ENCODE results near the gene PDZD2. TPM values are rescaled to one million over a fixed set of nuclear protein-coding genes. Genes with fewer than 3 reads are reported as not detected.
A peak's percentile ranks its signal among the peaks of the same experiment; 100 is the strongest.

Gene PDZD2
- total RNA-seq, 2 experiments from 2014 or later: 1.3 to 1.8 TPM

GRCh38 chr5:31637851-31638250, 1.1 kb upstream of the PDZD2 start:
- no peaks in the 10 kb centered on the region for H3K9me3 Mint-ChIP-seq
- peaks cover 17% of the 10 kb centered on the region for H3K4me1 Mint-ChIP-seq (ENCODE audit: low read depth)
- peak overlapping the region; percentile 39 for H3K4me3 Mint-ChIP-seq
- ChIA-PET CTCF (no interaction called here), POLR2A (interaction anchor here (1.3 kb wide), 1 partner anchor 9 kb away, joined by 5 read pairs; no protein-coding TSS in a partner anchor)
- H3K27me3 Mint-ChIP-seq: peaks cover 8% of the 10 kb centered on the region
- no peak overlapping the region for H3K27ac ChIP-seq (ENCODE audit: low read depth in 1 of 2, low read length in 2 of 2)
- peaks cover 20% of the 10 kb centered on the region for H3K4me1 ChIP-seq (ENCODE audit: insufficient read depth, low read length)
- no peaks in the 10 kb centered on the region for H3K9me3 ChIP-seq (ENCODE audit: control insufficient read depth in 1 of 2, insufficient read depth in 1 of 2, low read length in 2 of 2)
- no peak for ATAC-seq (ENCODE audit: poor library complexity)
- no peak for TF ChIP-seq CTCF (IDR thresholded peaks at IDR 0.05)
- DNase-seq: no peak
- no peaks in the 10 kb centered on the region for H3K36me3 ChIP-seq (ENCODE audit: insufficient read depth, low read length)
- no peak overlapping the region for H3K27ac Mint-ChIP-seq
- H3K27me3 ChIP-seq (ENCODE audit: control insufficient read depth in 1 of 2, insufficient read depth in 2 of 2, low read length in 2 of 2): peaks cover 6 to 14% of the 10 kb centered on the region in 2 experiments
- no peaks in the 10 kb centered on the region for H3K36me3 Mint-ChIP-seq (ENCODE audit: low read depth)
- intact Hi-C loops (cut with DNase I, micrococcal nuclease): no loop called here
- no peak overlapping the region for H3K4me3 ChIP-seq (ENCODE audit: low read length)

DNA sequence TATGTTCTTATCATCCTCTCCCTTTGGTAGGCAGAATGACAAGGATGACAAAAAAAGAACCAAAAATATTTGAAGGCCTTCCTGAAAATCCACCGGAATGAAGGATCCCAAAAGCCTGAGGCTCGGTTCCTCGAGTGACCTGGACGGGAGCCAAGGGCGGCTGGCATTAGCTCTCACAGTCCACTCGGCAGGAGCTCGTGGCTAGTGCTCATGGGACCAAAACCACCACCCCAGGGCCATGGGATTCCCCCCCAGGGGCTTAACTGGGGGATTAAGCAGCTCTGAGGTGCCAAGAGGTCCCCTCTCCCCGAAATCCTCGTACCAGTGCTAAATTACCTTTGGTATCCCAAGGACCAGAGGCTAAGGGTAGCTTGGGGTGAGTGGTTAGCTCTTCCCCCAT, 586 bp upstream of the PDZD2 start:
- ATAC-seq (ENCODE audit: poor library complexity) (no peak), DNase-seq (no peak)
- ChIA-PET POLR2A (interaction anchor here (0.7 to 1.3 kb wide), 2 partner anchors 9 to 535 kb away, joined by 3 to 5 read pairs; no protein-coding TSS in a partner anchor), CTCF (no interaction called here)
- peaks cover 4% of the 10 kb centered on the region for H3K27me3 Mint-ChIP-seq
- no peaks in the 10 kb centered on the region for H3K9me3 ChIP-seq (ENCODE audit: control insufficient read depth in 1 of 2, insufficient read depth in 1 of 2, low read length in 2 of 2)
- no peak overlapping the region for H3K27ac ChIP-seq (ENCODE audit: low read depth in 1 of 2, low read length in 2 of 2)
- H3K36me3 ChIP-seq (ENCODE audit: insufficient read depth, low read length): no peaks in the 10 kb centered on the region
- peaks cover 17% of the 10 kb centered on the region for H3K4me1 Mint-ChIP-seq (ENCODE audit: low read depth)
- peak overlapping the region; percentile 70 for H3K4me3 ChIP-seq (ENCODE audit: low read length)
- H3K9me3 Mint-ChIP-seq: no peaks in the 10 kb centered on the region
- H3K36me3 Mint-ChIP-seq (ENCODE audit: low read depth): no peaks in the 10 kb centered on the region
- intact Hi-C loops (cut with DNase I, micrococcal nuclease): no loop called here
- peaks cover 6 to 11% of the 10 kb centered on the region in 2 experiments for H3K27me3 ChIP-seq (ENCODE audit: control insufficient read depth in 1 of 2, insufficient read depth in 2 of 2, low read length in 2 of 2)
- H3K4me1 ChIP-seq (ENCODE audit: insufficient read depth, low read length): peaks cover 20% of the 10 kb centered on the region
- peak overlapping the region; percentile 19 for H3K27ac Mint-ChIP-seq
- peak overlapping the region; percentile 92 for H3K4me3 Mint-ChIP-seq
- no peak for TF ChIP-seq CTCF (IDR thresholded peaks at IDR 0.05)

GRCh38 chr5:31639481-31640411, 815 bp downstream of the PDZD2 start:
- ChIA-PET CTCF (no interaction called here), POLR2A (no interaction called here)
- Histone ChIP-seq H3K27ac (ENCODE audit: low read depth in 1 of 2, low read length in 2 of 2) (no peak overlapping the region), H3K27me3 (ENCODE audit: control insufficient read depth in 1 of 2, insufficient read depth in 2 of 2, low read length in 2 of 2) (peaks cover 6 to 11% of the 10 kb centered on the region in 2 experiments), H3K4me3 (ENCODE audit: low read length) (peak overlapping the region; percentile 49), H3K9me3 (ENCODE audit: control insufficient read depth in 1 of 2, insufficient read depth in 1 of 2, low read length in 2 of 2) (no peaks in the 10 kb centered on the region), H3K36me3 (ENCODE audit: insufficient read depth, low read length) (no peaks in the 10 kb centered on the region), H3K4me1 (ENCODE audit: insufficient read depth, low read length) (peaks cover 20% of the 10 kb centered on the region)
- H3K27me3 Mint-ChIP-seq: peaks cover under 1% of the 10 kb centered on the region
- no peaks in the 10 kb centered on the region for H3K36me3 Mint-ChIP-seq (ENCODE audit: low read depth)
- peaks cover 17% of the 10 kb centered on the region for H3K4me1 Mint-ChIP-seq (ENCODE audit: low read depth)
- H3K4me3 Mint-ChIP-seq: no peak overlapping the region
- DNase-seq (peak in 2 of 14 experiments; percentile 6 to 28), ATAC-seq (ENCODE audit: poor library complexity) (peak; percentile 7)
- no peak for TF ChIP-seq CTCF (IDR thresholded peaks at IDR 0.05)
- H3K27ac Mint-ChIP-seq: peak overlapping the region; percentile 46
- H3K9me3 Mint-ChIP-seq: no peaks in the 10 kb centered on the region
- intact Hi-C loops (cut with DNase I, micrococcal nuclease): no loop called here
